ENCODE results near the gene PWWP2B.

The PWWP2B gene

DNA sequence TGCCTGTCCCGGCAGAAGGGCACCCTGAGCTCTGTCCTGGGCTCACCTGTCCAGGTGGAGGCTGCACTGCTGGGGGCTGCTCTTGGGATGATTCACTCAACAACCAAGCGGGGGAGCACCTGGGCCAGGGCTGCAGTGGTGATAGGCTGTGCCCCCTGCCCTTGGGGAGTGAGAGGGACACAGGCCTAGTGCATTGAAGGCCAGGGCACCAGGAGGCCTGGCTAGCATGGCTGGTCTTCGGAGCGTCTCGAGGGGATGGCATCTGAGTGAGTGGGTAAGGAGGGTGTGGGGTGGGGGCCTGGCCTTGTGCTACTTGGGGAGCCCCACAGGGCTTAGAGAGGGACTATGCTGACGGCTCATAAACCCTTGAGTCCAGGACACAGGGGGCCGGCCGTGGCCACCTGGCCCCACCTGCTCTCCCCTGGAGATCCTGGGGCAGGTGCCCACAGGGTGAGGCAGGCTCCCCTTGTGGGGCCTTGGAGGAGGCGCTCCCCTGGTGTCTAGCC is 3.1 kb downstream of the PWWP2B start:
- no peaks in the 10 kb centered on the region for H3K9me3 ChIP-seq (ENCODE audit: insufficient read depth, low read length)
- no peaks in the 10 kb centered on the region for H3F3A ChIP-seq (ENCODE audit: insufficient read depth)
- no peaks in the 10 kb centered on the region for H3K9me2 ChIP-seq (replicated peaks; ENCODE audit: insufficient read depth, low read length)
- H2AFZ ChIP-seq (ENCODE audit: low read depth, low read length, severe bottlenecking) = no peak overlapping the region
- H3K4me3 ChIP-seq (ENCODE audit: insufficient read depth, low read length, poor library complexity, severe bottlenecking) = no peak overlapping the region
- no peak for TF ChIP-seq EZH2phosphoT487 (conservative IDR thresholded peaks at IDR 0.05; ENCODE audit: low read length)
- TF ChIP-seq, protein P1, sequence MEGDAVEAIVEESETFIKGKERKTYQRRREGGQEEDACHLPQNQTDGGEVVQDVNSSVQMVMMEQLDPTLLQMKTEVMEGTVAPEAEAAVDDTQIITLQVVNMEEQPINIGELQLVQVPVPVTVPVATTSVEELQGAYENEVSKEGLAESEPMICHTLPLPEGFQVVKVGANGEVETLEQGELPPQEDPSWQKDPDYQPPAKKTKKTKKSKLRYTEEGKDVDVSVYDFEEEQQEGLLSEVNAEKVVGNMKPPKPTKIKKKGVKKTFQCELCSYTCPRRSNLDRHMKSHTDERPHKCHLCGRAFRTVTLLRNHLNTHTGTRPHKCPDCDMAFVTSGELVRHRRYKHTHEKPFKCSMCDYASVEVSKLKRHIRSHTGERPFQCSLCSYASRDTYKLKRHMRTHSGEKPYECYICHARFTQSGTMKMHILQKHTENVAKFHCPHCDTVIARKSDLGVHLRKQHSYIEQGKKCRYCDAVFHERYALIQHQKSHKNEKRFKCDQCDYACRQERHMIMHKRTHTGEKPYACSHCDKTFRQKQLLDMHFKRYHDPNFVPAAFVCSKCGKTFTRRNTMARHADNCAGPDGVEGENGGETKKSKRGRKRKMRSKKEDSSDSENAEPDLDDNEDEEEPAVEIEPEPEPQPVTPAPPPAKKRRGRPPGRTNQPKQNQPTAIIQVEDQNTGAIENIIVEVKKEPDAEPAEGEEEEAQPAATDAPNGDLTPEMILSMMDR (IDR thresholded peaks at IDR 0.05; ENCODE audit: insufficient read depth, low read length, poor library complexity, severe bottlenecking) = no peak
- no peaks in the 10 kb centered on the region for H4K20me1 ChIP-seq (ENCODE audit: low read depth, low read length)
- no peak overlapping the region for H3K9ac ChIP-seq (ENCODE audit: low read length)
- H3K27ac ChIP-seq (ENCODE audit: low read depth, low read length) = no peak overlapping the region
- no peak overlapping the region for H3K4me2 ChIP-seq (ENCODE audit: low read depth, low read length, poor library complexity, severe bottlenecking)
- H3K36me3 ChIP-seq (ENCODE audit: low read length) = no peaks in the 10 kb centered on the region
- H3K79me2 ChIP-seq (ENCODE audit: insufficient read depth, low read length) = no peaks in the 10 kb centered on the region
- H3K27me3 ChIP-seq (ENCODE audit: low read length) = no peaks in the 10 kb centered on the region

DNA sequence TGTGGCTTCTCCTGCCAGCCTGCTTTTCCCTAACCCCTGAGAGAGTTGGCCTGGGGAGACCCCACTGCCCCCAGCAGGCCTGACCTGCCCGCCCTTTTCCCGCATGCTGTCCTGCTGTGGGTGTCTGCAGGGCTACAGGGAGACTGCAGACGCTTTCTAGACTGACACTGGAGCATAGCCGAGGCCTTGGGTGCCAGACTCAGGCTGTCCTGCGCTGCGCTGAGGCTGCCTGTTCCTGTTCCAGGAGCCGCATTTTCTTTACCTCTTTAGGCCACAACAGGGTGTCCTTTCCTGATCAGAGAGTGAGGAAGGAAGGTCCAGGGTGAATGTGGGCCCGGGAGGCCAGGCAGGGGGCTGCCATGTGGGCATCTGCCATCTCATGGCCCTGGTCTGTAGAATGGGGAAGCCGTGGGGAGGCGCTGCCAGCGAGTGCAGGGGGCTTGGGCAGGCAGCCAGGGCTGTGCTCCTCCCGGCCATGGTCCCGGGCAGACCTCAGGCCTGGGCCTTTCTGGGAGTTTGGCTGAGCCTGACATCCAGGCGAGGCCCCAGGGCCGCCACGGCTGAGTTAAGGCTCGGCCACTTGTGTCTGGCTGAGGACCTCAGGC is 3.6 kb downstream of the PWWP2B start:
- H3K4me2 ChIP-seq (ENCODE audit: low read depth, low read length, poor library complexity, severe bottlenecking) = no peak overlapping the region
- no peaks in the 10 kb centered on the region for H3K9me2 ChIP-seq (replicated peaks; ENCODE audit: insufficient read depth, low read length)
- H3K9ac ChIP-seq (ENCODE audit: low read length) = no peak overlapping the region
- no peak overlapping the region for H3K27ac ChIP-seq (ENCODE audit: low read depth, low read length)
- H3F3A ChIP-seq (ENCODE audit: insufficient read depth) = no peaks in the 10 kb centered on the region
- no peaks in the 10 kb centered on the region for H3K9me3 ChIP-seq (ENCODE audit: insufficient read depth, low read length)
- TF ChIP-seq EZH2phosphoT487 (conservative IDR thresholded peaks at IDR 0.05; ENCODE audit: low read length) = no peak
- TF ChIP-seq, protein P1 (IDR thresholded peaks at IDR 0.05; ENCODE audit: insufficient read depth, low read length, poor library complexity, severe bottlenecking) = no peak
- H3K27me3 ChIP-seq (ENCODE audit: low read length) = no peaks in the 10 kb centered on the region
- no peak overlapping the region for H2AFZ ChIP-seq (ENCODE audit: low read depth, low read length, severe bottlenecking)
- H3K4me3 ChIP-seq (ENCODE audit: insufficient read depth, low read length, poor library complexity, severe bottlenecking) = no peak overlapping the region
- H3K36me3 ChIP-seq (ENCODE audit: low read length) = no peaks in the 10 kb centered on the region
- H3K79me2 ChIP-seq (ENCODE audit: insufficient read depth, low read length) = no peaks in the 10 kb centered on the region
- H4K20me1 ChIP-seq (ENCODE audit: low read depth, low read length) = no peaks in the 10 kb centered on the region

DNA sequence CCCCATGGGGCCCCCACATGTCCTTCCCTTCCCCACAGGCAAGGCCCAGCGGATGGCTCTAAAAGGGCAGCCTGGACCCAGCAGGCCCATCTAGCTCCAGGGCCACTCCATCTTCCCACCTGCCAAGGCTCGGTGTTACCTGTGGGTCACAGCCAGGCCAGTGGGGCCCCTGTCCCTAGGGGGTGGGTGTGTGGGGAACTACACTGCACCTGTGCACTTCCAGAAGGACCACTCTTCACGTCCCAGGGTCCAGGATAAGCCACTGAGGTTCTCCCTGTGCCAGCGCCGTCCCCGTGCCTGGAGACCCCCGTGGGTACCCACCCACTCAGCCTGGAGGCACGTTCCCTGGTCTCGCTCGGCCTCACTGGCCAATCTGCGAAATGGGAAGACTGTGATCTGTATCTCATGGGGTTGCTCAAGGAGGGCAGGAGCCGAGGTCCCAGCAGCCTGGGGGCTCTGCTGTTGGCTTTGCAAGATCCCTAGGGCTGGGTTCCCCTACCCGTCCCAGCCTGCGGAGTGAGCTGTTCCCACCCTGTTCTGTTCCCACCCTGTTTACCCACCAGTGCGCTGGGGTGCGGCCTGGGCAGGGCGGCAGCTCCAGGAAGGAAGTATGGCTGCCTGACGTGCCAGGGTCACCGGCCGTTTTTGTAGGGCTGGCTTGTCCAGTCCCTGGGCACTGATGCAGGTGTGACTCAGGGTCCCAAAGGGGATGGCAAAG is 4.6 kb downstream of the PWWP2B start:
- no peaks in the 10 kb centered on the region for H3K36me3 ChIP-seq (ENCODE audit: low read length)
- no peaks in the 10 kb centered on the region for H3F3A ChIP-seq (ENCODE audit: insufficient read depth)
- no peak for TF ChIP-seq EZH2phosphoT487 (conservative IDR thresholded peaks at IDR 0.05; ENCODE audit: low read length)
- TF ChIP-seq, protein P1 (IDR thresholded peaks at IDR 0.05; ENCODE audit: insufficient read depth, low read length, poor library complexity, severe bottlenecking) = no peak
- no peaks in the 10 kb centered on the region for H3K9me3 ChIP-seq (ENCODE audit: insufficient read depth, low read length)
- no peaks in the 10 kb centered on the region for H3K79me2 ChIP-seq (ENCODE audit: insufficient read depth, low read length)
- no peaks in the 10 kb centered on the region for H3K27me3 ChIP-seq (ENCODE audit: low read length)
- H3K9me2 ChIP-seq (replicated peaks; ENCODE audit: insufficient read depth, low read length) = no peaks in the 10 kb centered on the region
- H4K20me1 ChIP-seq (ENCODE audit: low read depth, low read length) = no peaks in the 10 kb centered on the region
- no peak overlapping the region for H2AFZ ChIP-seq (ENCODE audit: low read depth, low read length, severe bottlenecking)
- no peak overlapping the region for H3K9ac ChIP-seq (ENCODE audit: low read length)
- H3K4me3 ChIP-seq (ENCODE audit: insufficient read depth, low read length, poor library complexity, severe bottlenecking) = no peak overlapping the region
- no peak overlapping the region for H3K4me2 ChIP-seq (ENCODE audit: low read depth, low read length, poor library complexity, severe bottlenecking)
- no peak overlapping the region for H3K27ac ChIP-seq (ENCODE audit: low read depth, low read length)

All from SU-DHL-6 (cell line).